NCI-H446 treated with DMSO at 0.1 percent for 48 hours (cell line): Measurements from ENCODE around the gene DYTN.
A peak's percentile ranks its signal among the peaks of the same experiment; 100 is the strongest.

Experiments used
- DNase-seq: peaks from one replicate; lab custom pipeline; 2025; lab: John Stamatoyannopoulos, UW

Gene DYTN

DNA sequence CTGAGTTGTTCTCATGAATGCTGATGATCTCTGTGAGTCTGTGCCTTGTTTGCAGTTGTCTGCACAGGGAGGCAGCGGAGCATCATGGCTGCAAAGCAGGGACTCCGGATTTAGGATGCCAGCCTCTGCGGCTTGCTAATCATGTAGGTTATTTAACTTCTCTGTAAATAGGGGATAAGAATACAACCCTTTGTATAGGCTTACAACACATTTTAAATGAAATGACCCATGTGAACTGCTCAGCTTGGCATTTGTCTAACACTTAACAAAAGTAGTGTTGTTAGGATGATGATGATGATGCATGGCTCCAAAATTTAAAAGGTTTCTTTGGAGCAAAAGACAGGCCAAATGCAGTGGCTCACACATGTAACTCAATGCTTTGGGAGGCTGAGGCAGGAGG, 19.4 kb downstream of the DYTN start:
- DNase-seq: no peak

DNA sequence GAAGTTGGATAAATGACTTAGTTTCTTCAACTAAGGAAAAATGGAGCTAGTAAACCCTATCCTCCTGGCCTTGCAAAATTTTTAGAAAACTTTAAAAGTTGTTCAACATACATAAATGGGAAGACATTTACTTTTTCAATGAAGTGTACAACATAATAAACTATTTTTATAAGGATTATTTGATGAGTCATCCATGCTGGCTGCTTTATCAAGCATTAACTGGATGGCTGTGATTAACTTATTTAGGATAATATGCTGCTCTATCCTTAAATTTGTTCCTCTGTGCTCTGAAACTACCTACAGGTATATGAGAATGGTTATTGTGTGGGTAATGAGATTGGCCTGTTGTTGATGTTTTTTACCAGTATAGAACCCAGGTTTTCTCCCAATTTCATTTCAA, 21.3 kb downstream of the DYTN start:
- DNase-seq: no peak

DNA sequence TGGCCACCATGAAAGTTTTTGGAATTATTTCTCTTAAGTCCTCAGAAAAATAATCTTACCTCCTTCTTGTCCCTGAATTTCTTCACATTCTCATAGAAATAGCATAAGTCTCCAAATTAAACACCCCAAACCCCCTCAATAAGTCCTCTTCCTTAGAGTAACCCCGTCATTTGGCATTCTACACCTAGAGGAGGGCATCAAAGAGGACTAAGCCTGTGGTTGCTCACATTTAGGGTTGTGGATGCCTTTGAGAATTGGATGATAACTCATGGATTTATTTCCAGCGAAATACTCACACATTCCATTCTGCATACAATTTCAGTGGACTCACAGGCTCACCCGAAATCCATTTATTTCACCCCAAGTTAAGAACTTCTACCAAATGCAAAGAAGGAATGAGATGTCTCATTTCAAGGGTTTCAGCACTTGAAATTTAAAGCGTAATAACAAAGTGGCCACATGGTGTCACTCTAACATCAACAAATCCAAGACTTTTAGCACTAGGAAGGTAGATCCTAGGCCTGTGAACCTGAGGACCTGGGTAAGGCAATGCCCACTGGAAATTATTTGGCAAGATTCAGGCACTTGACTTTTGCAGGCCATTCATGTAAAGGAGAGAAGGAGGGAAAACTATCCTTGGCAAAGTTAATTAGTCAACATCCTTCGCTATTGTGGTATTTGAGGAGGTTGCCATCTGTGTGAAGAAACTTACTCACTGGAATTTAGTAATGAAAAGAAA, 24.6 kb downstream of the DYTN start:
- DNase-seq: peak; percentile 16

DNA sequence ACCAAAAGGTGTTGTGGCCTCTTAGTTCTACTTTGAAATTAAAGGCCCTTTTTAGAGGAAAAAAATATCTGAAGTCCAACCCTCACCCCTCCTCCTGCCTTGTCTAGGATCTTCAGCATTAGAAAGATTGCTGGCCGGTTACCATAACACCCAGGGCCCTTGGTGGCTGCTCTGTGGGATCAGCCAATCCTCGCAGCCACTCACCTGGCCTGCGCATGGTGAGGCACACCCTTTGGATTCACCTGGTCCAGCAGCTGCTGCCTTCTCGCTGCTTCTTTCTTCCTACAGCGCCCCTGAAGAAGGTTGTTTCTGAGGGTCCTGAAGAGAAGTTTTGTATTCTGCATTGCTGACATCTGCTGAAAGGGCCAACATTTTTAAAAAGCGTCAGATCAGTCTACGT, 25.2 kb downstream of the DYTN start:
- no peak for DNase-seq

DNA sequence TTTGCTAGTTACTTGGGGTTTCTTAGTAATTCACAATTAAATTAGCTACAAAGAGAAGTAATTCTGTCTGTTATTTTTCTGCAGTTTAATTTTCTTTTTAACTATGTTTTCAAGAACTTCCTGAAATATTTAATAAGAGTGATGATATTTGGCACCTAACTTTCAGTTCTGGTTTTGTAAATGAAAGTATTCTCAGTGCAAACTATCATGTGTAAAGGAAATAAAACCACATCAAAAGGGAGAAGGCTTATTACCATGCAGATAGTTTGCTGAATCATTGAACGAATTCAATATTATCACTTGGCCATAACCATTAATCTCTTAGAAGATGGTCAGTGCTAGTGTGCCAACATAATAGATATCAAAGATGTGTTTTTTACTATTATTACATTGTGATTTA, 29.2 kb downstream of the DYTN start:
- DNase-seq: no peak

DNA sequence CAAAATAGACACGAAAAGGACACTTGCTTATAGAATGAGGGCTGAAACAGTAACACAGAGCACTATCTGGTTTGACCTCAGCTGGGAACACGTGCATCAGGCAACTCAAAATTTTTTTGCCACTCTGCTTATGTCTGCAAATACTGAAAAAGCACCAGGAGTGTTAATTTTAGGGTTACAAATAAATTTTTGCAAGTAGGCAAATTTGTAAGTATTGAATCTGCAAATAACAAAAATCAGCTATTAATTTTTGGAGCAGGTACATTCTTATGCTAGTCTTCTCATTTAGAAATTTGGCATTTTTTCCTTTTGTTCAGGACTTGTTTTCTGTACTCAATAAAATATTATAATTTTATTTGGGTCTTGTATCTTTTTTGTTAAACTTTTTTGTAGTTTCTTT, 29.7 kb downstream of the DYTN start:
- no peak for DNase-seq

DNA sequence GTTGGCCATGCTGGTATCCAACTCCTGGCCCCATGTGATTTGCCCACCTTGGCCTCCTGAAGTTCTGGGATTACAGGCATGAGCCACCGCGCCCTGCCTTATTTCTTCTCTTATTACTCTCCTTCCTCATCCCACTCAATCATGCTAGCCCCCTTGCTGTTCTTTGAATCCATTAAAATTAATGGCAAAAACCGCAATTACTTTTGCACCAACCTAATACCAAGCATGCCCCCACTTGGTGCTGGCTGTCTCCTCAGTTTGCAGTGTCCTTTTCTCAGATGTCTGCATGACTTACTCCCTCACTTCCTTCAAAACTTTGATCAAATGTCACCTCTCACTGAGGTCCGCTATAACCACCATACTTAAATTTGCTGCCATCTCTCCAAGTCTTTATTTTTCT, 34.6 kb downstream of the DYTN start:
- DNase-seq: no peak

DNA sequence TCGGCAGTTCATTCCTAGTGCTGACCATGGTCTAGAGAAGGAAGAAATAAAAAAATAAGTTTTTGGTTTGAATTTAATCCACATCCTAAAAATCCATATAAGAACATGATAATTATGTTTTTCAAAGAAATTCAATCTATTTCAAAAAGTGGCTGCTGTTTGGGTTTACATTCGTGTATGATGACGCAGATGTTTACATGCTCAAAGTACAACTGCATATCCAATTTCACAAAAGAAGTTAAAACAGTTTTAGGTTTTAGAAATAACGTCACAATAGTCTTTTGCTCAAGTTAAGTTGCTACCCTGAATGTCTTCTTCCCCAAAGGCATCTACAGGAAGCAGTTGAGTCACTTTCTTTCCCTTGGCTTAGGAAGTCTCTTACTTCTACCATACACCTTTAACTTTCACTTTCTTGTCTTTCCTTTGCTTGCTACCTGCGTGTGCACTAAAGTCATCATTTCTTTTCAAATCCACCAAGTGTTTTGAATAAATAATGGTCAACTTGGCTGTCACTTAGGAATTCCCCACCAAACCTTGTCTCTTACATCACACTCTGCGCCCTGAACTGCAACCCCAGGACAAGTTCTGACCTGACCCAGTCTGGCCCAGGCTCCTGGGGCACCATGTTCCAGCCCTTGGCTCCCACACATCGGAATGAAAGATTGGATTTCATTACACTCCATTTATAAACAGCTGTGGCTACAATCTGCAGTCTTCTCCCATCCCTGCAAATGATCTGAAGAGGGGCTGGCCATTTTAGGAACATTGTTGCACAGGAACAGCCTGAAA, 47.5 kb downstream of the DYTN start:
- DNase-seq: no peak

DNA sequence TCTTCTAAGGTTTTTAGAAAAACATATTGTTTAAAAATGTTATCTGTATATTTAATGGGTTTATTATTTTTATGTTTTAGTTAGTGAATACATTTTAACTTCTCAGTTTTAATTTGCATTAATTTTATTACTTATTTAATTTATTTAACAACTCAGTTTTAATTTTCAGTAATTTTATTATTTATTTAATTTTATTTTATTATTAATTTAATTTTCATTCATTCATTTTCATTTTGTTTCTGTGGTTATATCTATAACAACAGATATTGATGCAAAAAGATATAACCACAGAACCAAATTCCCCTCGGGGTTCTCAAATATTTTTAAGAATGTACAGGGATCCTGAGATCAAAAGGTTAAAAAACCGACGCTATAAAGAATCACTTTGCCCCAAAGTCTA, 52.9 kb downstream of the DYTN start:
- no peak for DNase-seq

DNA sequence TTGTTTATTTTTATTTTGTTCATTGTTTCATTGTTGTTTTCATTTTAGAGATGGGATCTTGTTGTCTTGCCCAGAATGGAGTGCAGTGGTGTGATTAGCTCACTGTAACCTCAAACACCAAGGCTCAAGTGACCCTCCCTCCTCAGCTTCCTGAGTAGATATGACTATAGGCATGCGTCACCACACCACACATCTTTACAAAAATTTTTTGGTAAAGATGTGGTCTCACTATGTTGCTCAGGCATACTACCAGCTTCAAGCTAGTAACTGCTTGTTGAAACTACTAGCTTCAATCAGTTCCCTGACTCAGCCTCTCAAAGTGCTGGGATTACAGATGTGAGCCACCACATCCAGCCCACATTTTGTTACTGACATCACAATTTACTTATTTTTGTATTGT, 61.1 kb downstream of the DYTN start:
- DNase-seq: no peak

DNA sequence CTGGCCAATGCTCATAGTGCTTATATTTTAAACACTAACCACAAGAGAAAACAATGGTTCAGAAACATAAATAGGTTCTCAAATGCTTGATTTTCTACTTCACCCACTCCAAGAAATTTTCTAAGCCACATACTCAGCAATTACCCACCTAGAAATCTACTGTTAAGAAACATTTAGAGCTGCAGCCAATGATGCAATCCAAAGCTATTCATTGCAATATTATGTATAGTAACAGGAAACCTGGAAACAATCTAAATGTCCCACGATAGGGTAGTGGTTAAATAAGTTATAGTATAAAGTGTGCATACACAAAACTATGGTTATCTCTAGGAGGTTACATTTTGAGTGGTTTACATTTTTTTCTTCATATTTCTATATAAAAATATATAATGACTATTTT, 70.2 kb downstream of the DYTN start:
- no peak for DNase-seq

DNA sequence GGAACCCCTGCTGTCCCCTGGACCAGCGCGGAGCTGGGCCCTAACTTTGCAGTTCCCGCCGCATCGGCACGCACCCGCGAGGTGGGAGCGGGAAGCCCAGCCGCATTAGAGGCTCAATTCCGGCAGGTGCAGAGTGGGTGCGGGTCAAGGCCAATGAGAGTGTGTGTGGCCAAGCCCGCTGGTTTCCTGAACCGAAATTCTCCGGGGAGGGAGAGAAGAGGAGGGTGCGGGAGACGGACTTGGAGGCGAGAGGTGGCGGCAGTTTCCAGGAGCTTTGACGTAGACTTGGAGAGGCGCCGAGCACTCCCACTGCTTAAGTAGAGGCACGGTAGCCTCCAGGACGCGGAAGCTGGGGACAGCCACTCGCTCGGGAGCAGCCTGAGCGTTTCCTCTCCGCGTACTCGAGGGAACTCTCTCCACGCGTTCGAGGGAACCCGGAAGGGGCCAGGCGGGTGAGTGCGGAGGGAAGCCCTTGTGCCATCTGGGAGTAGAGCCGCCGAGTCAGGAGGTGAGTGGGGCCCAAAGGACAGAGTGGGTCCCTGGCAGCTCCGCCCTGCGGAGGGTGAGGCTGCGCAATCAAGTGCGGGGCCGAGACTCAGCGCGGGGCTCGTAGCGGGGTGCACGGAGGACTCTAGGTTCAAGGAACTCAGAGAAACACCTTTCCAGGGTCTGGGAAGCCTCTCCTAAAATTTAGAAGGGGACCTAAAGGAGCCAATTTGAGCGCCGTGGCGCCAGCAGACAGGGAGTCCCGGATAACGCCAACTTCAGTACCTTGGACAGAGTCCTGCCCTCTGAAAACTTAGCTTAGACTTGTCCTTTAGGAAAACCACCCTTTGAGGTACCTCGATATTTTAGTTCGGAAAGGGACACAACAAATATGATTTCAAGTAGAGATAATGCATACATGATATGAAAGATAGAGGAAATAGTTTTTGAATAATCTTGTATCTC, 75.8 kb downstream of the DYTN start, which contains the start of gene FAM237A:
TSS of gene FAM237A (plus strand) at position 413 of the 951 bp plus-strand sequence. CDS start 1,750 bp downstream, outside the sequence.
- DNase-seq: no peak

DNA sequence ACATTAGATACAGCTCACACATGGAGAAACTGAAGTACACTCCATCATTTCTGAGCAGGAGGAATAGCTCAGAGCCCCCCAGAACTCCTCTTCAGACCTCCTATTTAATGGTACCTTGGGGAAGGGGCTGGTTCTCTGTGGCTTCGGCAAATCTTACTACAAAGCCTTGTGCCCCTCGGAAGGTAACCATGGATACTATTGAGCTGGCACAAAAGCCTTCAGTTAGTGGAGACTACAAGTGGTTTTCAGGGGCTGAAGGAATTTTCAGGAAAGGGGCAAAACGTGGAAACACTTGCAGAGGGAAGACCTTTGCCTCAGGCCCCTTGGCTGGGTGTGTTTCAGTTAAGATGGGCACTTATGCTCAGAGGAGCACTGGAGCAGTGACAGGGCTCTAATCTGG, 77.0 kb downstream of the DYTN start:
- no peak for DNase-seq

DNA sequence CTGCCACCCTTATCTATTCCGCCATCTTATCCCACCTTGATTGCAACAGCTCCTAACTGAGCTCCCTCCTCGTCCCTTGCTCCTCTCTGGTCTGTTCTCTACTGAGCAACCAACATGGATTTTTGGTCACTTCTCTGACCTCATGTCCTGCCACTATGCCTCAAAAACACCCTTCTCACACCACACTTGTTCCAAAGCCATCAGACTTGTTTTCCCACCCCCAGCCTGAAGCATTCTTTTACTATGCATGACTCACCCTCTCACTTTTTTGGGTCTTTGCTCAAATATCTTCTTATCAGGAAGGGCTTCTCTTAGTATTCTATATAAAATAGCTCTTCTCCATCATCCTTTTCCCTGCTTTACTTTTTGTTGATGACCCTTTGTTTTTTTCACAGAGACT, 78.6 kb downstream of the DYTN start:
- DNase-seq: no peak

DNA sequence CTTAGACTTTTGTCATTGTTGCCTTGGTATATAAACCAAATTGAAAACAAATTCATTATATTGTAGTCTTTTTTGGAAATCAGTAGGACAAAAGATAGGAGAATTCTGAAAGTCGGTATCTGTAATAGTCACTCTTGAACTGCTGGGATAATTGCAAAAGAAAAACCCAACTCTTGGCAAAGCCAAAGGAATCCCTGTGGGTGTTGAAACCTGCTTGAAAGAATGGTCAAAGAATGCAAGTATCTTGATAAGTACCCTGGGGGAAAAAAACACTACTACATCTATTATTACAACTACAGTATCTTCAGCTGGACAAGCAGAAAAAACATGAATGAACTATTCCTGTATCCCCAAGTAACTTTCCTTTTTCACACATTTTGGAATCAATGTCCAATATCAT, 83.2 kb downstream of the DYTN start:
- no peak for DNase-seq

DNA sequence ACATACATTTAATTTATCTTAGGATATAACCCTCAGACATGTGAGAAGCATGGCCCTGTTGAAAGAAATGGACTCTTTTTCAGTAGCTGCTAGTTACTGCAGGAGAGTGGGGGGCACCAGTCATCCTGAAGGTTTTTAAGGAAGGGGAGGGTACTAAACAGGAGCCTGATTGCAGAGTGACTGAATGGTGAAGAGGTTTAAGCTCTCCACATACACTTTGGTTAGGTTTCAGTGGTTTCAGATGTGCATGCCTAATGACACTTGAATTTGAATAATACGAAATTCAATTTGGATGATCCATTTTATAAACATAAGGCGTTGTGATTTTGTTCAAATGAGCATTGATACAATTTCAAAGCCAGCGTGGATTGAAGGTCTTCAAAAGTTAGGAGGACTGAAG, 86.9 kb downstream of the DYTN start:
- no peak for DNase-seq

DNA sequence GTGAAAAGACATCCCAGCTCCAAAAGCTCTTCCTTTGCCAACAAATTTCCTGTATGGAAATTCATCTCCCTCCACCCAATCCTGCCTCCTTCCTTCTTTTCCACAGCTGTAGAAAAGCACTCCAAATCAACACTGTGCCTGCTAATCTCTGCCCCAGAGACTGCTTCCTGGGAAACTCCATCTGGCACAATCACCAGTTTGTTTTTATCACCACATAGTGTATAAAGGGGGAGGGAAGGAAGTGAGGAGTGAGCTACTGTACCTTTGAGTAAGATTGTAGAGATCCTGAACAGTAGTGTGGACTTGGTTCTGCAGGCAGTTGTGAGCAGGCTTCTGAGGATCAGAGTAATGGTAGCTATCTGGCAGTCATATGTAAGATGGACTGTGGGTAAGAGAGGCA, 90.6 kb downstream of the DYTN start:
- no peak for DNase-seq

DNA sequence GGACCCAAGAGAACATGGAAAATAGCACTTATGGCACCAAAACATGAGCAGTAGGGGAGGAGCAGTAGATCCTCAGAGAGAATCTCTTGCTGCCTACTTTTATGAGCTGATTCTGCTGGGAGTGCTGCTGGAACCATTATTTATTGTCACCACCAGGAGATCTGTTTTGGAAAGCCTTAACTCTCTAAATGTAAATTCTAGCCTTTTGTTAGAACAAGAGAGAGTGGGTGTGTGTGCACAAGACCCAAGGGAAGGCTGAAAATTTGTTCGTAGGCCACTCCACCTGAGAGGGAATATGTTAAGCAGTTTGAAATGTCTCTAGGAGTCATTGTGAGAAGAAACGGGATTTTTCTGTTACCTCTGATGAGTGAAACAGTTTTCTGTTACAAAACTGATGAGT, 92.1 kb downstream of the DYTN start:
- DNase-seq: no peak

DNA sequence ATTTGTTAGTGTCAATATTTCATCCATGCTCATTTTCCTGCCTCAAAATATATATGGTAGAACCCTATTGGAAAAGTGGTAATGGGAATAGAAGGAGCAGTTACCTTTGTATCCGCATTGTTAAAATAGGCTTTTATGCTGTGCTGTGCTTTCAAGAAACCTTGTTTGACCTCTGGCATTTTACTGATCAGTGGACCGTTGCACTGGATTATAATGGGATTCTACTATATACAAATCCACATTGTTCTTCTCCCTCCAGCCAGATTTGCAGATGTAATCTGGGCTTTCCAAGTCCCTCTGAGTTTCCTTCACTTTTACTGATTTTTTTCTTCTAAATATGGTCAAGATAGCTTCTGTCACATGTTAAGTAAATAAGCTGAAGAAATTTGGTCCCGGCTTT, 99.2 kb downstream of the DYTN start:
- no peak for DNase-seq

DNA sequence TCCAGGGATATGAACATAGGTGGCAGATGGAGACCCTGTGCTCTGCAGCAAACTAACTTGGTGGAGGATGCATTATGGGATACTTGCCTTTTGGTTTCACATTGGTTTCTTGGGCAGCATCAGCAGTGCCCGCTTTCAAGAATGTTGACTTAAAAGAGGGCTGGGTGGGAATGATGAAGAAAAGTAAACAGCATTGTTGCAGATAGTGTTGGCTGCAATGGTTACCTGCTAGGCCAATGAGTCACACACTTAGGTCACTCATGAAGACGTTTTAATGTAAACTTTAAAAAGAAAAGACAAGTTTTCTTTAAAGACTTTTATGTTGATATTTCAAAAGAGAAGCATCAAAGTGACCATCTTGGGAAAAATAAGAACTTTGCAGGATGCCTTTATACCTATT, 102.0 kb downstream of the DYTN start:
- DNase-seq: no peak

DNA sequence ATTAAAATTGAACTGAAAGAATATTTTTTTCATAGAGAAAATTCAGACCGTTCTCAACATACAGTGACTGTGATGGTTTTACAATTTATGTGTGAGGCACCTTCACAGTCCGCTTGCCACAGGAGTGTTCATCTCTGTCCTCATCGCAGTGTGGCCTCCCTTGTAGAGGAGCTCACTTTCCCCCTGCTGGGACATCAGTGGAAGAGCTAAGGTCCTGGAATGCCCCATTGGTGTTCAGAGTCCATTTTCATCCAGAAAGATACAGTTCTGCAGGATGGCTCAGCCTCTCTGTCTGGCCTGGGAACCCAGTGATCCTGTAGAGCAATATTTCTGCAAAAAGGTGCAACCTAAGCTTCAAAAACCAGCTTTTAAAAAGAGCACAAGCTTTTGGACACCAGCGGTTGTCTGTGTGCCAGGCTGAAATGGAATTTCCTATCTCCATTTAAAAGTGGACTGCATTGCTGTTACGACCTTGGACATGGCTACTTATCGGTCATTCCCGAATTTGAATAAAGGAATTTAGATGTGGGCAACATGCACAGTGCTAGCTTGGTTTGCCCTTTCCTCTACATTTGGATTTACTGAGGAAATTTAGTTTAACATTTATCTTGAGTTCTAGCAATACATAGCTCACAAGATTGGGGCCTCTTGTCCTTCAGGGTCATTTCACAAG, 102.6 kb downstream of the DYTN start:
- DNase-seq: no peak

DNA sequence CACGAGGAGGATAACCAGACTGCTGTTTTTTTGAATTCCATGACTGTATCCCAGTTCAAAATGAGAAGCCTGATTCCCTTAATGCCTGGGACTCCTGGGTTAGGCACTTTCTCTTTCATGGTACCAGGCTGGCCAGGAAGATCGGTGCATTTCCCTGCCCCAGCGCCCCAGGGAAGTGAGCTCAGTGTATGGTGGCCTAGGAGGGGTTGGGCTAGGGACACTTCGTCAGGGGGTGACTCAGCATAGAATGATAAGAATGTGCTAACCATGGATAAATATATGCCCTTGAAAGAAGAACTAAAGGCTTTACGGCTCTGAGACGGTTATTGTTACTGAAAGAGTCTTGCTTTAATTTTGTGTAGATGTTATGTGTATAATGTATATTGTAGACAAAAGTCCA, 103.4 kb downstream of the DYTN start:
- DNase-seq: no peak
